ENCODE data around the gene CXorf49B.
"Not testable (repeated sequence)": the region's sequence is repeated elsewhere in the genome, so short reads cannot be mapped to it uniquely, and the experiment has no call there.

DNA sequence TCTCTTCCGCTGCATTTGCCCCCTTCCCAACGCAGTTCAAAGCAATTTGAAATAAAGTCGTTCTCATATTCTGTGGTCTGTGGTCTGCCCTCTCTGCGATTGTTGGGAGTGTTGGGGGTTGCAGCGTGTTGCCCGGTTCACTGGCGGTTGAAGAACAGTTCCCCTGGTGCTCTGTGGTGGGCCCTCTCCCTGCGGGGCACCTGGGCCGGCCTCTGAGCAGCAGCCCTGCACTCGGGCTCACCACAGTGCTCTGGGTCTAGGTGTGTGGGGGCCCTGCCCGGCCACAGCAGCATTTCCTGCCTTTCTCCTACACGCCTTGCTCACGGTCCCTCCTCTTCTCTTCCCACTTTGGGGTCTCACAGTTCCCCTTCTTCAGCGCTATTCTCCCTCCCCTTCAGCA, 4.0 kb downstream of the CXorf49B start:
- not testable (repeated sequence) for TF ChIP-seq POLR2AphosphoS5 (IDR thresholded peaks at IDR 0.05; ENCODE audit: low read depth, low read length); TAF1 (IDR thresholded peaks at IDR 0.05; ENCODE audit: low read depth, low read length); POLR2A (IDR thresholded peaks at IDR 0.05; ENCODE audit: low read depth, low read length); POU2F2 (IDR thresholded peaks at IDR 0.05; ENCODE audit: low read depth, low read length); PAX5 (IDR thresholded peaks at IDR 0.05; ENCODE audit: insufficient read depth, low read length, severe bottlenecking)
